ENCODE data around the gene RASL10B.
A peak's percentile ranks its signal among the peaks of the same experiment; 100 is the strongest.

The RASL10B gene

DNA sequence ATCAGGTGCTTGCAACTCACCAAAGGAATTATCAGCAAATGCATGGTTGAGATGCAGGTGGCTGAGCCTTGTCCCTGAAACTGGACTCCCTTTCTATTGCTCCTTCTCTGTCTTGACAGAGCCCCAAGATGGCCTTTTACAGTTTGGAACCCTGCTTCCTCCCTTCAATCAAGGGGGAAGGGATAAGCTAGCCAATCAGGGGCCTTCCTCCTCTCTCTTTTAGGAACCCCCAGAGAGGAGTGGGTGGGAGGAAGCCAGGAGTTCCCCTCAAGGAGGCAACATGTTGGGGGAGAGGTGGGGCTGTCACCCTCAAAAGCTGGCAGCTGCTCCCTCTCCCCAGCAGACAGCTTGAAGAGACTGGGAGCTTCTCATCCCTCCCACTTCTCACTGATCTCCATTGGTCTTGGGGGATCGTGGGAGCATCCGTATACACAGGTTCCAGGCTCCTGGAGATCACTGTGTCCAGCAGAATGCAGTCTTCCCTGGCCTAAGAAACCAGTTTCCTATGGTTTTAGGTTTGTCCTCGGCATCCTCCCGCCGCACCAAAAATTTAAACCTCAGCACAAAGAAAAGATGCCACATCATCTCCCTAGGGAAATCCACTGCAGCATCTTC is 7.2 kb downstream of the RASL10B start:
- TF ChIP-seq CTCF (IDR thresholded peaks at IDR 0.05; ENCODE audit: extremely low read depth, insufficient read depth, missing control alignments): no peak
- in situ Hi-C loops (cut with MboI; ENCODE audit: low pct_unique_long_range_greater_than_20kb, low sequenced_read_pairs, unreplicated experiment): loop anchor here (25.0 kb wide), 1 partner anchor 126 kb away; no protein-coding TSS in a partner anchor
- peak; percentile 45 for DNase-seq (ENCODE audit: low spot score)

- in situ Hi-C loops (cut with MboI; ENCODE audit: low pct_unique_long_range_greater_than_20kb, low sequenced_read_pairs, unreplicated experiment): loop anchor here (25.0 kb wide), 1 partner anchor 128 kb away; no protein-coding TSS in a partner anchor
- DNase-seq (ENCODE audit: low spot score): no peak
- TF ChIP-seq CTCF (IDR thresholded peaks at IDR 0.05; ENCODE audit: extremely low read depth, insufficient read depth, missing control alignments): no peak
These were observed 8.8 kb downstream of the RASL10B start for GRCh38 chr17:35740216-35740615.

- in situ Hi-C loops (cut with MboI; ENCODE audit: low pct_unique_long_range_greater_than_20kb, low sequenced_read_pairs, unreplicated experiment): loop anchor here (25.0 kb wide), 1 partner anchor 129 kb away; no protein-coding TSS in a partner anchor
These were observed 9.8 kb downstream of the RASL10B start for GRCh38 chr17:35740997-35741931.

DNA sequence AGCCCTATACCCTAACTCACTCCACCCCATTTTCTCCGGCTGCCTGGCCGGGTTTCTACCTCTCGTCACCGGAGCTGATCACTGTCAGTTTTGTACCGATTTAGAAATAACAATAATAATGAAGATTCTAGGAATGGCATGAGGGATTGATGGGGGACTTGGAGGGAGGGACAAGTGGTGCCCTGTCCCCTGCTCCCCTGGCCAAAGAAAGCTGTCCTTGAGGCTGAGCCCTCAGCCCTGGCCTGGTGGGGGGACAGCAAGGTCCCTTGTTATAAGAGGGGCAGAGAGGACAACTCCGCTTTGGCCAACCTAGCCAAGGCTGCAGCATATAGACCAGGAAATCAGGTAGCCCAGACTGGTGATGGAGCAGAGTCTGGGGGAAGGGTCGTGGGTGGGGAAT is 11.1 kb downstream of the RASL10B start:
- DNase-seq (ENCODE audit: low spot score): no peak
- TF ChIP-seq CTCF (IDR thresholded peaks at IDR 0.05; ENCODE audit: extremely low read depth, insufficient read depth, missing control alignments): no peak
- in situ Hi-C loops (cut with MboI; ENCODE audit: low pct_unique_long_range_greater_than_20kb, low sequenced_read_pairs, unreplicated experiment): loop anchor here (25.0 kb wide), 1 partner anchor 130 kb away; no protein-coding TSS in a partner anchor

More at GRCh38 chr17:35740997-35741931, 9.8 kb downstream of the RASL10B start:
- TF ChIP-seq CTCF (IDR thresholded peaks at IDR 0.05; ENCODE audit: extremely low read depth, insufficient read depth, missing control alignments): no peak
- peak; percentile 33 for DNase-seq (ENCODE audit: low spot score)

GRCh38 chr17:35742896-35743477 is 11.5 kb downstream of the RASL10B start:
- DNase-seq (ENCODE audit: low spot score): no peak
- in situ Hi-C loops (cut with MboI; ENCODE audit: low pct_unique_long_range_greater_than_20kb, low sequenced_read_pairs, unreplicated experiment): loop anchor here (25.0 kb wide), 1 partner anchor 131 kb away; no protein-coding TSS in a partner anchor
- no peak for TF ChIP-seq CTCF (IDR thresholded peaks at IDR 0.05; ENCODE audit: extremely low read depth, insufficient read depth, missing control alignments)

- in situ Hi-C loops (cut with MboI; ENCODE audit: low pct_unique_long_range_greater_than_20kb, low sequenced_read_pairs, unreplicated experiment): loop anchor here (25.0 kb wide), 1 partner anchor 131 kb away; no protein-coding TSS in a partner anchor
- DNase-seq (ENCODE audit: low spot score): peak; percentile 56
- TF ChIP-seq CTCF (IDR thresholded peaks at IDR 0.05; ENCODE audit: extremely low read depth, insufficient read depth, missing control alignments): no peak
These were observed 12.3 kb downstream of the RASL10B start for GRCh38 chr17:35743626-35744328.
